BLaER1 (cell line): ENCODE data around the gene NAPSA.
"Not testable (repeated sequence)": the region's sequence is repeated elsewhere in the genome, so short reads cannot be mapped to it uniquely, and the experiment has no call there.

Experiments
- H3K27ac ChIP-seq: shearing (Covaris generic); formaldehyde crosslinking; 2 replicates; pipeline ENCODE4 v1.8.1; 2022
- H3K27me3 ChIP-seq: shearing (Covaris generic); formaldehyde crosslinking; 2 replicates; pipeline ENCODE4 v1.8.1; 2022
- H3K36me3 ChIP-seq: shearing (Covaris generic); formaldehyde crosslinking; 2 replicates; pipeline ENCODE4 v1.8.1; 2022
- H3K4me1 ChIP-seq: shearing (Covaris generic); formaldehyde crosslinking; 2 replicates; pipeline ENCODE4 v1.8.1; 2022
- H3K4me2 ChIP-seq: shearing (Covaris generic); formaldehyde crosslinking; 2 replicates; pipeline ENCODE4 v1.8.1; 2022
- H3K4me3 ChIP-seq: shearing (Covaris generic); formaldehyde crosslinking; 2 replicates; pipeline ENCODE4 v1.8.1; 2022
- H3K9ac ChIP-seq: shearing (Covaris generic); formaldehyde crosslinking; 2 replicates; pipeline ENCODE4 v1.8.1; 2022
- H3K9me3 ChIP-seq: shearing (Covaris generic); formaldehyde crosslinking; 2 replicates; pipeline ENCODE4 v1.8.1; 2022
- H4K20me1 ChIP-seq: shearing (Covaris generic); formaldehyde crosslinking; 2 replicates; pipeline ENCODE4 v1.8.1; 2022
- Cebpa-rat ChIP-seq: shearing (Covaris generic); IDR thresholded peaks from 2 replicates; pipeline ENCODE4 v1.8.1; 2022

Gene NAPSA

DNA sequence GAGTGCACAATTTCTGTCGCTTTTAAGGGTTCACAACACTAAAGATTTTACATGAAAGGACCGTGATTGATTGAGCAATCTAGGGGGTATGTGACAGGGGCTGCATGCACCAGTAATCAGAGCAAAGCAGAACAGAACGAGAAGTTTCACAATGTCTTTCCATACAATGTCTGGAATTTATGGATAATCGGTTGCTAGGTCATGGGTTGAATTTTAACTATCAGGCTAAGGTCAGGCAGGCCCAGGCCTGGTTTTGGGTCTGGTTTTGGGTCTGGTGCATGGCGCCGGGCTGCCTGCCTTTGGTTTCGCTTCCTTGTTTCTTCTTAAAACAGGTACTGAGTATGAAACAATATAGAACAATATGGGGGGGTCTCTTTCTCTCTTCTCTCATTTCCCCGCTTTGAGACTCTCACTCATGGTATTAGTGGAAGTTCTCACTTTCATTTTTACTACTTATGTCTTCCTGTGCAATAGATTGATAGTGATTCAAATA is 18.3 kb downstream of the NAPSA start:
- not testable (repeated sequence) for H3K9ac ChIP-seq, H3K4me3 ChIP-seq, H3K27ac ChIP-seq, H3K27me3 ChIP-seq, H4K20me1 ChIP-seq, H3K36me3 ChIP-seq
- H3K4me1 ChIP-seq, result peaks cover 48% of the 10 kb centered on the region
- peak; percentile 64; the same call in 1 of the 2 replicates for TF ChIP-seq Cebpa-rat
- H3K4me2 ChIP-seq, result peak overlapping the region; percentile 29; the same call in 1 of the 2 replicates
- H3K9me3 ChIP-seq, result peaks cover 34% of the 10 kb centered on the region

DNA sequence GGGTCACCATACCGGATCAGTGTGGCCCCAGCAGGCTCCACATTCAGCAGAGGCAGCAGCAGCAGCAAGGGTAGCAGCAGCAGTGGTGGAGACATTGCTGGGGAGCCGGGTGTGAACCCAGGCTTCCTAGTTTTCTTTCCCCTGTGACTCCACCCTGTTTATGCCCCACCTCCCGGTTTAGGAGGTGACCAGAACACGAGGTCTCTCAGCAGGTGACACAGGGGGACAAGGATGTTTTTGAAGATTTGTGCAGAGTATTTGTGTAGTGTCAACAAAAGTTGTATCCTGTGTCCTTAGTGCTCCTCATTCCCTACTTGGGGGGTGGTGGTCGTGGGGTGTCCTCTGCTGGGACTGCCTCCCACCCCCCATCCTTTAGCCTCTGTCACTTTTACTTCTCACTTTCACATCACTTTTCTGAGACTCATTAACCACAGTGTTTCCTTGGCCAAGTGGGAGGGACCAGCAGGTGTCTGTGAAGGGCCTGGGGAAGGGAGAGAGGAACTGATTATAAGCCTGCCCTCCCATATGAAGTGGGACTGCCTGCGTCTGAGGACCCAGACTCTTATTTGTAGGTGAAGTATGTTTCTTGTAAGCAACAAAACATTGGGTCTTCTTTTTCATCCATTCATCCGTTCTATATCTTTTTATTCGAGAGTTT is 20.6 kb downstream of the NAPSA start:
- Histone ChIP-seq H4K20me1 (no peaks in the 10 kb centered on the region), H3K4me2 (peak overlapping the region; percentile 11; the same call in 1 of the 2 replicates), H3K4me3 (peak overlapping the region; percentile 1; the same call in 1 of the 2 replicates), H3K36me3 (no peaks in the 10 kb centered on the region), H3K9ac (no peak overlapping the region), H3K27ac (no peak overlapping the region), H3K9me3 (peaks cover 56% of the 10 kb centered on the region), H3K4me1 (peaks cover 38% of the 10 kb centered on the region), H3K27me3 (no peaks in the 10 kb centered on the region)
- TF ChIP-seq Cebpa-rat, result no peak

DNA sequence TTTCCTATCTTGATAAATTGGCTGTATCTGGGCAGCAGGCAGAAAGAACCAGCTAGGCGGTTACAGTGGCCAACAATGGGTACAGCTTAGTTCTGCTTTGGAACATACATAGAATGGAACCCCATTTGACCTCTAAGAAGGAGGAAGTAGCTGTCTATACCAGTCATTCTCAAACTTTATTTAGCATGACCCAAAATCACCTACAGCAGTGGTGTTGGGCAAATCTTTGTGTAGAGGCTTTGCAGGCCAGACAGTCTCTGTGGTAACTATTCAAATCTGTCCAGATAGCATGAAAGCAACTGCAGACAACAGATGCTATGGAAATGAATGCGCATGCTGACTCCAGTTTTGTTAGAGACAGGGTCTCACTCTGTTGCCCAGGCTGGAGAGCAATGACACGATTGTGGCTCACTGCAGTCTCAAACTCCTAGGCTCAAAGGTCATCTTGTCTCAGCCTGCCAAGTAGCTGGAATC is 24.3 kb downstream of the NAPSA start:
- no peak overlapping the region for H3K27ac ChIP-seq
- H3K4me2 ChIP-seq, result no peak overlapping the region
- H3K36me3 ChIP-seq, result no peaks in the 10 kb centered on the region
- H4K20me1 ChIP-seq, result no peaks in the 10 kb centered on the region
- H3K4me1 ChIP-seq, result peaks cover 8% of the 10 kb centered on the region; the same call in 1 of the 2 replicates
- no peaks in the 10 kb centered on the region for H3K27me3 ChIP-seq
- no peak overlapping the region for H3K9ac ChIP-seq
- H3K9me3 ChIP-seq, result peaks cover 58% of the 10 kb centered on the region
- TF ChIP-seq Cebpa-rat, result no peak
- no peak overlapping the region for H3K4me3 ChIP-seq

DNA sequence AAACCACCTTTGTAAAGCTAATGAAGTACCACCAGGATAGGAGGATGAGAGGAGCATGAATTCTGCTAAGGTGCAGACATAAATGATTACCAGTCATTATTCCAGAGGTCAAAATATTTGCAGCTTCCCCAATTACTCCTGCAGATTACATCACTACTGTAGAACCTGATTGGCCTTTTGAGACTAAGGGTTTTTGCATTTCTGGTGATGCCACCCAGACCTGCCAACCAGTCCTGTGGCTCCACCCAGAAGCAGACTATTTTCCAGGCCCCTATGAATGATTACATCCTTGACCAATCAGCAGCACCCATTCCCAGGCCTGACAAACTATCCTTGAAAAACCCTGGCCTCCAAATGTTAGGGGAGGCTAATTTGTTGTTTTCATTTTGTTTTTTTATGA is 25.1 kb downstream of the NAPSA start:
- Histone ChIP-seq H3K4me2 (no peak overlapping the region), H3K4me1 (peaks cover 8% of the 10 kb centered on the region; the same call in 1 of the 2 replicates), H3K27me3 (no peaks in the 10 kb centered on the region), H3K9ac (no peak overlapping the region), H3K4me3 (no peak overlapping the region), H4K20me1 (no peaks in the 10 kb centered on the region), H3K36me3 (no peaks in the 10 kb centered on the region), H3K9me3 (peaks cover 51% of the 10 kb centered on the region), H3K27ac (no peak overlapping the region)
- TF ChIP-seq Cebpa-rat, result no peak

DNA sequence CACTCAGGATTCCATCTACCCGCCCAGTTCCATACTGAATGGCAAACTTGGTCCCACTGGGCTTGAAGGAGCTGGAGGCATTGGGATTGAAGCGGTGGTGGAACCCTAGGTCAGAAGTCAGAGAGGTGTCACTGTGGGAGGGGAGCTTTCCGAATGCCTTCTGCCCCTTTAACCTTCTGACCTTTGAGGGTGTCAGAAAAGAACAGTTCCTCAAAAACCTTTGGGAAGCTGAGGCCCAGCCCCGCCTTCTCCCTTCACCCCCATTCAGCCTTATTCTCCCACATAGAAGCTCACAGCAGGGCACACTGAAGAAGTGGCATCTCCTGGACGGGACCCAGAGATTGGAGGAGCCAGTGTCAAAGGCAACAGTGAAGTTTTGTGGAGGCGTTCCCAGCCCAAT is 28.4 kb downstream of the NAPSA start:
- not testable (repeated sequence) for H4K20me1 ChIP-seq, H3K36me3 ChIP-seq, H3K27ac ChIP-seq, H3K4me2 ChIP-seq, H3K9ac ChIP-seq, H3K4me1 ChIP-seq, H3K4me3 ChIP-seq
- H3K27me3 ChIP-seq, result peaks cover 22% of the 10 kb centered on the region; the same call in 1 of the 2 replicates
- peaks cover 31% of the 10 kb centered on the region for H3K9me3 ChIP-seq

DNA sequence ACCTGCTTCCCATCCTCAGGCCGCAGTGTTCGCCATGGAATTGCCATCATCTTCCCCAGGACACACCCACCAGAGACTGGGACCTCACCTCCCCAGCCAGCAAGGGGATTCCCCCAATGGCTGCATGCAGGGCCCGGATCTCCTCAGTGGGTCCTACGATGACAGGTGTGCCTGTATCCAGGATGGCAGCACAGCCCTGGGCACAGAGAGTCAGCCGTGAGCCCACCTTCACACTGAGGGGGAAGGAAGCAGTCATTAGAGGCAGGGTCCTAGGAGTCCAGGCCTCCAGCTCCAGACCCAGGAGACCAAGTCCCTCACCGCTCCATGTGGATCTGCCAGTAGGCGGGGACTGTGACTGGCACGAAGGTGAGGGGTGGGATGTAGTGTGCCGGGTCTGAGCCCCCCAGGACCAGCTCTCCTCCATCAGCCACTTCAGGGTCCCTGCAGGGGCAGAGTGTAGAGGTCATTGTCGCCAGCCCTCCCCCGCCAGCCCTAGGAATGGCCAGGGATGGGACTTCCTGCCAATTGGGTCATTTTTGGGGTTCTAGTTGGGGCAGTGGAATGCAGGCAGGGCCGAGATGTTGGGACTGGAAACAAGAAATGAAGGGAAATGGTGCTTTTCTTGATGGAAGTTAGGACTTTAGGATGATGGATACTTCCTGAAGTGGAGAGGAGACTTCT is 30.6 kb downstream of the NAPSA start:
- Histone ChIP-seq H3K36me3 (no peaks in the 10 kb centered on the region), H3K27ac (no peak overlapping the region)

DNA sequence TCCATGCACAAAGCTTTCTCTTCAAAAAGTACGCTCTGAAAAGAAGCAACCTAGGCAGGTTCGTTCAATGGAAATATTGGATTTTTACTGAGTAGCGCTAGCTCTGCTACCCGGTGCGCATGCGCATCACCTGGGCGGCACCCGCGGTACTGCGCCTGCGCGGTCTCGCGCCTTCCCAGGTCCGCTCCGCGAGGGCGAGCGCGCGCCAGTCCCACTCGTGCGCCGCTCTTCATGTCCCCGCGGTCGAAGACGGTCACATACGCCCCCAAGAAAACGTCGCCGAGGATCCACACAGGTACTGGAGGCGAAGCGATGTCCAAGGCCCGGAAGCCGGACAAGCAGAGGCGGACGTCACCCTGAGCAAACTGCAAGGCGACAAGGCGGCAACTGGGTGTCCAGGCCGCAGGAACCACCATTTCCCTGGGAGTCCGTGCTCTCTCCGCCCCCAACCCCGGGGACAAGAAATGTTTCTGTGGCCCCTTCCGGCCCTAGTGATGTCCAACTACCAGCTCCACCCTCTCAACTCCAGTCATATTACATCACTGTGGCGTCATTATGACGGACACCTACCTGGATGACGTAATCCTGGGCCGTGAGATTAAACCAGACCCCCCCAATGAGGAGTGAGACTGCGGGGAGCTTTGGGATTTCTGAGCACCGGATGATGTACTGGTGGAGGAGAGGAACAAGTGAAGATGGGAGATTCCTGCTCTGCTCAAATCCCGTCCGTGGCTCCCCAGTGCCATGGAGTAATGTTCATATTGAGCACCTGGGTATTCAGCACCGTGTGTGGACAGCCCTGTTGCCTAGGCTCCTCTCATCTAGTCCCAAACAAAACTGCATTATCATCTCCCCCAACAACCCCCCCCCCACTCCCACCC is 31.5 kb downstream of the NAPSA start:
- Histone ChIP-seq H3K9me3 (peaks cover 16% of the 10 kb centered on the region; the same call in 1 of the 2 replicates), H3K9ac (no peak overlapping the region), H3K4me3 (no peak overlapping the region), H3K4me1 (peaks cover 22% of the 10 kb centered on the region), H4K20me1 (no peaks in the 10 kb centered on the region), H3K27ac (no peak overlapping the region), H3K36me3 (no peaks in the 10 kb centered on the region), H3K4me2 (no peak overlapping the region), H3K27me3 (peaks cover 26% of the 10 kb centered on the region; the same call in 1 of the 2 replicates)
- TF ChIP-seq Cebpa-rat, result no peak

More for the DNA sequence above, 30.6 kb downstream of the NAPSA start:
- Histone ChIP-seq H3K9me3 (peaks cover 11% of the 10 kb centered on the region), H3K9ac (no peak overlapping the region), H3K27me3 (peaks cover 26% of the 10 kb centered on the region; the same call in 1 of the 2 replicates), H3K4me2 (no peak overlapping the region), H3K4me1 (peaks cover 21% of the 10 kb centered on the region), H4K20me1 (no peaks in the 10 kb centered on the region), H3K4me3 (no peak overlapping the region)
- no peak for TF ChIP-seq Cebpa-rat

DNA sequence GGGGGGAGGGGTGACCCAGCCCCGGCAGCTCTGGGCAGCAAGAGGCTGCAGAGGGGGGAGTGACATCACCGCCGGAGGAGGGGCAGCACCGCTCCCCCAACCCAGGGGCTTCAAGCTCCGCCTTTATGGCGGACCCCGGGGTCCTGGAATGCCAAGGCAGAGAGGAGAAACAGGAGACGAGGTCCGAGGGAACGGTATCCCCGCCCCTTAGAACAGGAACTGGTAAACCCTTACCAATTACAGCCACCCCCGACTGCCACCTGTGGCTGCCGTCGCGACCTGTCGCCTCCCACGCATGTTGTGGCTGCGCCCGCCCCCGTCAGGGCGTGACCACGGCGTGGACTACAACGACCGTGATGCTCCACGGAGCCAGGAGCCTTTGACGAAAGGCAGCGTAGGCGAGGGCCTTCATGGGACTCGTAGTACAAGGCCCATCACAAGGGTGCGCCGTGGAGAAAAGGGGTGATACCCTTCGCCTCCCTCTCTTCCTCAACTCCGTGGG is 32.2 kb downstream of the NAPSA start:
- peaks cover 30% of the 10 kb centered on the region for H3K27me3 ChIP-seq
- H3K9ac ChIP-seq, result no peak overlapping the region
- peaks cover 20% of the 10 kb centered on the region for H3K9me3 ChIP-seq
- peaks cover 22% of the 10 kb centered on the region for H3K4me1 ChIP-seq
- no peak for TF ChIP-seq Cebpa-rat
- no peak overlapping the region for H3K4me3 ChIP-seq
- no peaks in the 10 kb centered on the region for H4K20me1 ChIP-seq
- no peaks in the 10 kb centered on the region for H3K36me3 ChIP-seq
- no peak overlapping the region for H3K4me2 ChIP-seq
- no peak overlapping the region for H3K27ac ChIP-seq

DNA sequence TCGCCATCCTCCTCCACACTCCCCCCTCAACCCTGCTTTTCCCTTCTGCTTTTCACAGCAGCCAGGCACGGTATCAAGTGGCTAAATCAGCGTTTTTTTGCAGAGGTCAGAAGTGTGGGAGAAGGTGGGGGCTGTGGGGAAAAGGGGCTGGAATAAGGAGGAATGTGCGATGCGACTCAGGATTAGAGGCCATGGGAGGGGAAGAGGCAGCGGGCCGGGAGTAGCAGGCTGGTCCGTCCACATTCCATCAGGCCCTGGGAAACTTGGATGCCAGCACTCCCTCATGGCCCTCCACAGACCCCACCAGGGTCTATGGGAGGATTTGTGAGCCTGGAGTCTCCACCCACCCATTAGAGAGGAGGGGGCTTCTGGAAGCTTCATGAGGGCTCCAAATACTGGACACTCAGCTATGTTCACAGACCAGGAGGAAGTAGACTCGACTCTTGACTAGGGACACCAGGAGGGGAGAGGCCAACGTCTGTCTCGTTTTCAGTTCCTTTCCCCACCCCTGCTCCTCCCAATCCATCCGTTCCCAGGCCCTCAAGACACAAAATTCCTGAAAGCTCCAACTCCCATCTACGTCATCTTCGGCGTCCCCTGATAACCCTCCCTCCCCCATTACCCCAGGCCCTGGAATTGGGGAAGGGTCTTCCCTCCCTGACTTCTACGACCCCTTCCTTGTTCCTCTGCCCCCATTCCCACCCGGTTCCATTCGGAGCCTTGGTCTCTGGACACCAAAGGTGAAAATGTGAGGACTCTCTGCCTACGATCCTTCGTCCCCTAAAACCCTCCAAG is 33.0 kb downstream of the NAPSA start:
- Histone ChIP-seq H4K20me1 (no peaks in the 10 kb centered on the region), H3K9me3 (peaks cover 21% of the 10 kb centered on the region), H3K4me2 (peak overlapping the region; percentile 76), H3K27ac (no peak overlapping the region), H3K4me1 (peaks cover 22% of the 10 kb centered on the region), H3K27me3 (peaks cover 38% of the 10 kb centered on the region), H3K36me3 (no peaks in the 10 kb centered on the region), H3K4me3 (no peak overlapping the region), H3K9ac (no peak overlapping the region)
- no peak for TF ChIP-seq Cebpa-rat
